Stimulated activated naive B cell treated with anti-CD40 and anti-IgM and Interleukin-4, amounts not matched to agents 10 μg/mL and 1 μg/mL and 100 μg/mL, for 72 hours (primary cell): Measurements from ENCODE around the gene PCGF3.
"Not testable (repeated sequence)": the region's sequence is repeated elsewhere in the genome, so short reads cannot be mapped to it uniquely, and the experiment has no call there.

Experiments
- ATAC-seq, 2 donors: fragments of 150-1000 bp; cut with Tn5 transposase; replicated peaks; 2 replicates each; pipeline ENCODE4 v1.10.0; 2021; ENCODE audit warnings: moderate library complexity in 1 of 2
- DNase-seq: peaks from one replicate; pipeline ENCODE4 v3.0.0; 2021
- H3K27ac Mint-ChIP-seq: one replicate; pipeline ENCODE4 v1.8.0; 2022; ENCODE audit warnings: mild to moderate bottlenecking, mixed read lengths
- H3K27me3 Mint-ChIP-seq, 2 donors: one replicate each; pipeline ENCODE4 v1.8.0; 2022; ENCODE audit warnings: mixed read lengths in 2 of 2
- H3K36me3 Mint-ChIP-seq, 2 donors: one replicate each; pipeline ENCODE4 v1.8.0; 2022; ENCODE audit warnings: mixed read lengths in 2 of 2, mild to moderate bottlenecking in 1 of 2
- H3K4me1 Mint-ChIP-seq, 2 donors: one replicate each; pipeline ENCODE4 v1.8.0; 2022; ENCODE audit warnings: mixed read lengths in 2 of 2, mild to moderate bottlenecking in 1 of 2
- H3K4me3 Mint-ChIP-seq, 2 donors: one replicate each; pipeline ENCODE4 v1.8.0; 2022; ENCODE audit warnings: mild to moderate bottlenecking in 2 of 2, mixed read lengths in 2 of 2, moderate library complexity in 1 of 2
- H3K9me3 Mint-ChIP-seq, 2 donors: one replicate each; pipeline ENCODE4 v1.8.0; 2022; ENCODE audit warnings: mixed read lengths in 2 of 2, mild to moderate bottlenecking in 1 of 2

The PCGF3 gene

GRCh38 chr4:766559-767283, 61.1 kb downstream of the PCGF3 start:
- H3K4me3 Mint-ChIP-seq = no peak overlapping the region
- H3K9me3 Mint-ChIP-seq = no peaks in the 10 kb centered on the region
- peaks cover 40 to 58% of the 10 kb centered on the region in 2 donors for H3K36me3 Mint-ChIP-seq
- no peak overlapping the region for H3K27ac Mint-ChIP-seq
- DNase-seq = no peak
- H3K4me1 Mint-ChIP-seq = peaks cover 13 to 36% of the 10 kb centered on the region in 2 donors
- H3K27me3 Mint-ChIP-seq = no peaks in the 10 kb centered on the region
- ATAC-seq = no peak

- H3K27ac Mint-ChIP-seq = no peak overlapping the region
These were observed 62.4 kb downstream of the PCGF3 start for GRCh38 chr4:768076-768475.

GRCh38 chr4:768995-769394, 63.4 kb downstream of the PCGF3 start:
- no peak for DNase-seq
- peaks cover 11 to 31% of the 10 kb centered on the region in 2 donors for H3K4me1 Mint-ChIP-seq
- no peak overlapping the region for H3K27ac Mint-ChIP-seq
- H3K4me3 Mint-ChIP-seq = no peak overlapping the region
- ATAC-seq = no peak
- H3K9me3 Mint-ChIP-seq = no peaks in the 10 kb centered on the region
- H3K36me3 Mint-ChIP-seq = peaks cover 27 to 43% of the 10 kb centered on the region in 2 donors
- H3K27me3 Mint-ChIP-seq = no peaks in the 10 kb centered on the region

More at GRCh38 chr4:768076-768475, 62.4 kb downstream of the PCGF3 start:
- Mint-ChIP-seq H3K27me3 (no peaks in the 10 kb centered on the region), H3K4me1 (peaks cover 14 to 31% of the 10 kb centered on the region in 2 donors), H3K36me3 (peaks cover 30 to 51% of the 10 kb centered on the region in 2 donors), H3K4me3 (no peak overlapping the region), H3K9me3 (no peaks in the 10 kb centered on the region)
- DNase-seq = no peak
- no peak for ATAC-seq

GRCh38 chr4:769511-769910, 63.9 kb downstream of the PCGF3 start:
- ATAC-seq = no peak
- Mint-ChIP-seq H3K36me3 (peaks cover 30 to 45% of the 10 kb centered on the region in 2 donors), H3K4me1 (peaks cover 11 to 34% of the 10 kb centered on the region in 2 donors), H3K4me3 (no peak overlapping the region), H3K9me3 (no peaks in the 10 kb centered on the region), H3K27ac (no peak overlapping the region), H3K27me3 (no peaks in the 10 kb centered on the region)
- no peak for DNase-seq

GRCh38 chr4:770022-770421, 64.4 kb downstream of the PCGF3 start:
- no peaks in the 10 kb centered on the region for H3K9me3 Mint-ChIP-seq
- H3K4me3 Mint-ChIP-seq = no peak overlapping the region
- peaks cover 16 to 39% of the 10 kb centered on the region in 2 donors for H3K4me1 Mint-ChIP-seq
- no peaks in the 10 kb centered on the region for H3K27me3 Mint-ChIP-seq
- DNase-seq = no peak
- no peak for ATAC-seq
- H3K36me3 Mint-ChIP-seq = peaks cover 31 to 45% of the 10 kb centered on the region in 2 donors
- no peak overlapping the region for H3K27ac Mint-ChIP-seq

- ATAC-seq = peak in 1 of 2 donors; percentile 16
- Mint-ChIP-seq H3K9me3 (no peaks in the 10 kb centered on the region), H3K4me1 (peaks cover 17 to 42% of the 10 kb centered on the region in 2 donors), H3K36me3 (peaks cover 34 to 49% of the 10 kb centered on the region in 2 donors), H3K27ac (peak overlapping the region; percentile 43), H3K27me3 (no peaks in the 10 kb centered on the region), H3K4me3 (no peak overlapping the region)
- DNase-seq = no peak
These were observed 65.8 kb downstream of the PCGF3 start for GRCh38 chr4:771464-771863.

- no peak overlapping the region for H3K4me3 Mint-ChIP-seq
- H3K36me3 Mint-ChIP-seq = peaks cover 36 to 51% of the 10 kb centered on the region in 2 donors
- DNase-seq (no peak), ATAC-seq (no peak)
- peaks cover 21 to 43% of the 10 kb centered on the region in 2 donors for H3K4me1 Mint-ChIP-seq
- H3K9me3 Mint-ChIP-seq = no peaks in the 10 kb centered on the region
- no peaks in the 10 kb centered on the region for H3K27me3 Mint-ChIP-seq
- no peak overlapping the region for H3K27ac Mint-ChIP-seq
These were observed 66.5 kb downstream of the PCGF3 start for GRCh38 chr4:772118-772517.

GRCh38 chr4:772776-773175, 67.1 kb downstream of the PCGF3 start:
- Mint-ChIP-seq H3K4me1 (peaks cover 25 to 45% of the 10 kb centered on the region in 2 donors), H3K27me3 (no peaks in the 10 kb centered on the region), H3K36me3 (peaks cover 36 to 50% of the 10 kb centered on the region in 2 donors), H3K4me3 (no peak overlapping the region), H3K9me3 (no peaks in the 10 kb centered on the region), H3K27ac (no peak overlapping the region)
- ATAC-seq = no peak
- no peak for DNase-seq

- no peaks in the 10 kb centered on the region for H3K9me3 Mint-ChIP-seq
- no peak overlapping the region for H3K27ac Mint-ChIP-seq
- peaks cover 36 to 54% of the 10 kb centered on the region in 2 donors for H3K36me3 Mint-ChIP-seq
- no peaks in the 10 kb centered on the region for H3K27me3 Mint-ChIP-seq
- no peak overlapping the region for H3K4me3 Mint-ChIP-seq
- H3K4me1 Mint-ChIP-seq = peaks cover 26 to 45% of the 10 kb centered on the region in 2 donors
- ATAC-seq (no peak), DNase-seq (no peak)
These were observed 67.6 kb downstream of the PCGF3 start for GRCh38 chr4:773214-773613.

GRCh38 chr4:774419-775092, 68.9 kb downstream of the PCGF3 start:
- Mint-ChIP-seq H3K36me3 (peaks cover 46 to 58% of the 10 kb centered on the region in 2 donors), H3K27ac (peak overlapping the region; percentile 57), H3K4me1 (peaks cover 29 to 48% of the 10 kb centered on the region in 2 donors)
- not testable (repeated sequence) for DNase-seq, ATAC-seq, H3K27me3 Mint-ChIP-seq, H3K9me3 Mint-ChIP-seq, H3K4me3 Mint-ChIP-seq

GRCh38 chr4:775485-775884, 69.9 kb downstream of the PCGF3 start:
- DNase-seq, H3K4me3 Mint-ChIP-seq, ATAC-seq, H3K9me3 Mint-ChIP-seq, H3K27ac Mint-ChIP-seq, H3K27me3 Mint-ChIP-seq: not testable (repeated sequence)
- Mint-ChIP-seq H3K36me3 (peaks cover 52 to 60% of the 10 kb centered on the region in 2 donors), H3K4me1 (peaks cover 33 to 58% of the 10 kb centered on the region in 2 donors)

- H3K4me1 Mint-ChIP-seq = peaks cover 32 to 56% of the 10 kb centered on the region in 2 donors
These were observed 71.3 kb downstream of the PCGF3 start for GRCh38 chr4:776743-777441.

GRCh38 chr4:777520-778262, 72.1 kb downstream of the PCGF3 start:
- Mint-ChIP-seq H3K9me3 (no peaks in the 10 kb centered on the region), H3K27ac (no peak overlapping the region), H3K36me3 (peaks cover 52 to 56% of the 10 kb centered on the region in 2 donors), H3K4me1 (peaks cover 34 to 62% of the 10 kb centered on the region in 2 donors), H3K4me3 (no peak overlapping the region), H3K27me3 (no peaks in the 10 kb centered on the region)
- ATAC-seq (no peak), DNase-seq (no peak)

More at GRCh38 chr4:776743-777441, 71.3 kb downstream of the PCGF3 start:
- Mint-ChIP-seq H3K27me3 (no peaks in the 10 kb centered on the region), H3K36me3 (peaks cover 52 to 58% of the 10 kb centered on the region in 2 donors), H3K4me3 (no peak overlapping the region), H3K27ac (peak overlapping the region; percentile 28), H3K9me3 (no peaks in the 10 kb centered on the region)
- DNase-seq (no peak), ATAC-seq (no peak)

GRCh38 chr4:779555-779954, 73.9 kb downstream of the PCGF3 start:
- Mint-ChIP-seq H3K4me3 (peak overlapping the region; percentile 84 to 87), H3K4me1 (peaks cover 39 to 67% of the 10 kb centered on the region in 2 donors), H3K27me3 (peaks cover 9 to 12% of the 10 kb centered on the region in 2 donors), H3K36me3 (peaks cover 46 to 51% of the 10 kb centered on the region in 2 donors), H3K9me3 (no peaks in the 10 kb centered on the region), H3K27ac (peak overlapping the region; percentile 47)
- DNase-seq (no peak), ATAC-seq (no peak)
